Choroid plexus epithelial cell (primary cell): ENCODE measurements around the gene MSI1.

ENCODE experiments used
- DNase-seq: peaks from one replicate; pipeline ENCODE4 v3.0.0-alpha.2; 2010; ENCODE audit warnings: low read depth
- H3K4me3 ChIP-seq: 2 replicates; pipeline ENCODE4 v1.5.1; 2011; ENCODE audit warnings: low read depth, mild to moderate bottlenecking, control low read depth, low read length, moderate library complexity
- TF ChIP-seq, protein P1 (sequence below): conservative IDR thresholded peaks from 2 replicates; pipeline ENCODE4 v1.5.1; 2011; ENCODE audit warnings: low read depth, mild to moderate bottlenecking, control low read depth, inconsistent platforms, low read length, moderate library complexity

MSI1 gene

DNA sequence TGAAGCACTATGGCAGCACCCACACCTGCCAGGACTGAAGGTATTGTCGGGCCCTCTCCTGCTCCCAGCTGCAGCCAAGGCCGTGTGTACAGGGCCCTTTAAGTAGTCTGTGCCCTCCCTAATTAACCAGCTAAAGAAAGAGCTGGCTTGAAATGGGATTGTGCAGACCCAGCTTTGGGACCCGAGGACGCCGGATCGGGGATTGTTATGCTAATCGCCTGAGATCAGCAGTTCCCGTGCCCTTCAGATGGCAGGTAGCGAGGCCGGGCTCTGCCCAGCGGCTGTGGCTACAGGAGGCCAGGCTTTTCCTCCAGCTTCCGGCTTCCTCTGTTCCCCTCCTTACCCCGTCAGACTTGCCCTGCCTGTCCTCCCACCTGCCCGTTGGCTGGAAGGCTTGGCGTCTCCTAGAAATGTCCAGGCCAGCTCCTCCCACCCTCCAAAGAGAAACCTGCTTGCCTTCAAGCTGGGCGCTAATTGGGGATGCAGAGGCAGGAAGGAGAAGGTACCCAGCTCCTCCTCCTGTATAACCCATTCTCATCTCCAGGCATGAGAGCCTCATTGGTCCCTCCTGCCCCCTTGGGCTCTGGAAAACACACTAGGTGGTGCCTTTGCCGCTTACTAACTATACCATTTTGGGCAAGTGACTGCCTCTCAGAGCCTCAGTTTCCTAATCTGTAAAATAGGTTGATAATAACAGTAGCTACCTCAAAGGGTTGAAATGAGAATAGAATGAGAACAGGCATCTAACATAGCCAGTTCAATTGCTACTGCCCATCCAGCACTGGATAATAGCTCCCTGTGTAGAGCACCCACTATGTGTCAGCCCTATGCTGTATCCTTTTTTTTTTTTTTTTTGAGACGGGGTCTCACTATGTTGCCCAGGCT is 25.8 kb upstream of the MSI1 start:
- TF ChIP-seq, protein P1, sequence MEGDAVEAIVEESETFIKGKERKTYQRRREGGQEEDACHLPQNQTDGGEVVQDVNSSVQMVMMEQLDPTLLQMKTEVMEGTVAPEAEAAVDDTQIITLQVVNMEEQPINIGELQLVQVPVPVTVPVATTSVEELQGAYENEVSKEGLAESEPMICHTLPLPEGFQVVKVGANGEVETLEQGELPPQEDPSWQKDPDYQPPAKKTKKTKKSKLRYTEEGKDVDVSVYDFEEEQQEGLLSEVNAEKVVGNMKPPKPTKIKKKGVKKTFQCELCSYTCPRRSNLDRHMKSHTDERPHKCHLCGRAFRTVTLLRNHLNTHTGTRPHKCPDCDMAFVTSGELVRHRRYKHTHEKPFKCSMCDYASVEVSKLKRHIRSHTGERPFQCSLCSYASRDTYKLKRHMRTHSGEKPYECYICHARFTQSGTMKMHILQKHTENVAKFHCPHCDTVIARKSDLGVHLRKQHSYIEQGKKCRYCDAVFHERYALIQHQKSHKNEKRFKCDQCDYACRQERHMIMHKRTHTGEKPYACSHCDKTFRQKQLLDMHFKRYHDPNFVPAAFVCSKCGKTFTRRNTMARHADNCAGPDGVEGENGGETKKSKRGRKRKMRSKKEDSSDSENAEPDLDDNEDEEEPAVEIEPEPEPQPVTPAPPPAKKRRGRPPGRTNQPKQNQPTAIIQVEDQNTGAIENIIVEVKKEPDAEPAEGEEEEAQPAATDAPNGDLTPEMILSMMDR, result no peak
- DNase-seq, result no peak
- no peak overlapping the region for H3K4me3 ChIP-seq

GRCh38 chr12:120390540-120391120 is 21.7 kb upstream of the MSI1 start:
- H3K4me3 ChIP-seq, result no peak overlapping the region
- TF ChIP-seq, protein P1, result no peak
- no peak for DNase-seq

- DNase-seq, result no peak
- no peak overlapping the region for H3K4me3 ChIP-seq
- TF ChIP-seq, protein P1, result no peak
Observed at GRCh38 chr12:120388691-120389481, 19.9 kb upstream of the MSI1 start.

DNA sequence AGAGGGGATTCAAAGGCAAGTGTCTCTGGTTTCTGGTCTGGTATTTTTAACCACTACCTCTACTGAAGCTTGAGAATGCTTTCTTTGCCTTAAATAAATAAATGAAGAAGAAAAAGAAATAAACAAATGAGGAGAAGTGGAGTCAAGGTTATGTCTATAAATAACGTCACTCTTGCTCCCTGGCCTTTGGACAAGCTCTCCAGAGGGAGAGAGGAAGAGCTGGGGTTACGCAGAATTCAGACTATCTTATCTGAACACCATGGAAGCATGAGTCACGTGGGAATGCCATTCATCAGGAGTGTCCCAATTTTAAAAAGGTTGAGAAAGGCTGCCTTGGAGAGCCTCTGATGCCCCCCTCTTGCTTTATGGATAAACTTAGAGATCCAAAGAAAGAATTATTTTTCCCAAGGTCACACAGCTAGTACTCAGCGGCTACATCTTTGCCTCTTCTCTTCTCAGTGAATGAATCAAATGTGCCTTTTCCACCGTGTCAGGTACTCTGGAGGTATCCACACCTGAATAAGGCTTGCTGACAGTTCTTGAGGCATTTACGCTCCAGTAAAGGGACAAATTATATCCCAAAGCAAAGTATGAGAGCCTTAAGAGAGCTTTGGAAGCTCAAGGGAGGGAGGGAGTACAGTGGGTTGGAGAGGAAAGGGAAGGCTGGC is 12.9 kb upstream of the MSI1 start:
- no peak overlapping the region for H3K4me3 ChIP-seq
- TF ChIP-seq, protein P1, result no peak
- DNase-seq, result peak; percentile 77

GRCh38 chr12:120378036-120378435 is 9.1 kb upstream of the MSI1 start:
- no peak overlapping the region for H3K4me3 ChIP-seq
- TF ChIP-seq, protein P1, result no peak
- no peak for DNase-seq

- TF ChIP-seq, protein P1, result no peak
- DNase-seq, result no peak
Observed at GRCh38 chr12:120377611-120378010, 8.6 kb upstream of the MSI1 start.

More at GRCh38 chr12:120377611-120378010, 8.6 kb upstream of the MSI1 start:
- H3K4me3 ChIP-seq, result no peak overlapping the region
